COLO668 (cell line): Measurements from ENCODE around the gene PIGH.
"Not testable (repeated sequence)": the region's sequence is repeated elsewhere in the genome, so short reads cannot be mapped to it uniquely, and the experiment has no call there.

Experiments
- DNase-seq: peaks from one replicate; lab custom pipeline; 2025; ENCODE audit not compliant: unreplicated experiment; lab: John Stamatoyannopoulos, UW

Gene PIGH

GRCh38 chr14:67609642-67610310 lies 9.7 kb upstream of the PIGH start:
- DNase-seq = no peak

GRCh38 chr14:67607646-67608045 lies 7.6 kb upstream of the PIGH start:
- no peak for DNase-seq

- DNase-seq = no peak
Measured at GRCh38 chr14:67602995-67603545, 3.0 kb upstream of the PIGH start.

DNA sequence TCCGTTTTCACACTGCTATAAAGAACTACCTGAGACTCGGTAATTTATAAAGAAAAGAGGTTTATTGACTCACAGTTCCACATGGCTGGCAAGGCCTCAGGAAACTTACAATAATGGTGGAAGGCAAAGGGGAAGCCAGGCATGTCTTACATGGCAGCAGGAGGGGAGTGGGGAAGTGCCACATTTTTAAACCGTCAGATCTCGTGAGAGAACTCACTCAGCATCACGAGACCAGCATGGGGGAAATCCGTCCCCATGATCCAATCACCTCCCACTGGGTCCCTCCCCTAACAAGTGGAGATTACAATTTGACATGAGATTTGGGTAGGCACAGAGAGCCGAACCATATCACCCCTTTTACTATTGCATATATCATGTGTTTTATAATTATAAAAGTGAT lies 2.0 kb upstream of the PIGH start:
- no peak for DNase-seq

DNA sequence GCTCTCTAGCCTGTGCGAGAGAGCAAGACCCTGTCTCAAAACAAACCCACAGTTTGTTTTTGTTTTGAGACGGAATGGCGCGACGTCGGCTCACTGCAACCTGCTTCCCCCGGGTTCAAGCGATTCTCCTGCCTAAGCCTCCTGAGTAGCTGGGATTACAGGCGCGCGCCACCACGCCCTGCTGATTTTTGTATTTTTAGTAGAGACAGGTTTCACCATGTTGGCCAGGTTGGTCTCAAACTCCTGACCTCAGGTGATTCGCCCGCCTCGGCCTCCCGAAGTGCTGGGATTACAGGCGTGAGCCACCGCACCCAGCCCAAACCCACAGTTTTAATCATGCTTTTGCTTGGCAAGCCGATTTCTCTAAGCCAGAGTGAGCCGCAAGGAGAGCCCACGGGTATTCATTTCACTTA lies 500 bp upstream of the PIGH start:
- DNase-seq = not testable (repeated sequence)

GRCh38 chr14:67595392-67595791 lies 4.7 kb downstream of the PIGH start:
- DNase-seq = no peak

GRCh38 chr14:67593650-67594049 lies 6.4 kb downstream of the PIGH start:
- not testable (repeated sequence) for DNase-seq

- DNase-seq = no peak
Measured at GRCh38 chr14:67589204-67589770, 10.8 kb downstream of the PIGH start.

DNA sequence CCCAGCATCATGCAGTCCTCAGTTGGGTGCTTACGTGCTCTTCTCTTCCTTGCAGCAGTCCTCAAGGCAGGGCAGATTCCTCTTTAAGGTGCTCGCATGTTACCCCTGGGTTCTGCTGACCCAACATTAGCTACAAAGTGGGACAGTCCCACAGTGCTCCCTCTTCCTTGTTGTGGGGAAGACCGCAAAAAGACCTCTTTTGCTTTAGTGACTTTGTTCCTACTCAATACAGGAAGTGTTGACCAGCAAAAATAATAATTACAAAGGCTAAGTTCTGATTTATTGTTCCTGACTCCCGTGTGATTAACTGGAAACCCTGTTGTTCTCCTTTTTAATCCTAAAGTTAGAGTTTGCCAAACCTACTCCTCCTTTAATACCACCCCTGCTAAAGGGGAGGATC lies 13.7 kb downstream of the PIGH start:
- no peak for DNase-seq

- DNase-seq = no peak
Measured at GRCh38 chr14:67584978-67585377, 15.1 kb downstream of the PIGH start.

DNA sequence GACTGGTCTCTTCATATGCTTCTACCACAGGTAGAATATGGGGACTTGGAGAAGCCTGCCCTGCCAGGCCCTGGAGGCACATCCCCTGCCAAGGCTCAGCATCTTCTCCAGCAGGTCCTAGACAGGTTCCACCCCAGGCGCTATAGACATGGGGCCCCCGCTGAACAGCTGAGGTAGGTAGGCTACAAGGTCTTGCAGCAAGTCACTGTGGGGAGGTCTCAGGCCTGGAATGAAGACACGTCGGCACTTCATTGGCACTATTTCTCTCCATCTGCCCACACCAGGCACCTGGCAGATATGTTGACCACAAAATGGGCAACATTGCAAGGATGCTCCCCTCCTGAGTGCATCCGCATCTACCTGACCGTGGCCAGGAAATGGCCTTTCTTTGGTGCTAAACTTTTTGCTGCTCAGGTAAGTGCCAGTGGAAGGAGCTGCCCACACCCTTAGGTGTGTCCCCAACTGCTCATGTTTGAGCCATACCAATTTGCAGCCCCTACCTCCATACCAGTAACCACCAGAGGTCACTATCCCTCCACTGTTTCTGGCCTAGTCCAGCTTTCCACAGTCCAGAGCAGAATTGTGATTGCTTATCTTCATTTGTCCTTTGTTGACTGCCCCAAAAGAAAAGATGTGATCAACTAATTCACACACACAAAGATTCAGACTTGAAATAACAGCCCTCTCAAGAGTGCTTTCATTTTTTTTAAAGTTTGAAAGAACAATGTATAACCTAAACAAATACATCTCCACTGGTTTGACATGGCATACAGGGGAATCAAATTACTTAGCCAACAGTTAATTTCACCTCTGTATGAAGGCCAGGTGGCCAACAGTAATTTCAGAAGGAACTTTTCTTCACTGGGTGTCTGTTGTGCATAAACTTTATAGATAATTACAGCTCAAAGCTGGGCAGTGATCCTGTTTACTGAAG lies 16.1 kb downstream of the PIGH start:
- peak; percentile 50 for DNase-seq

DNA sequence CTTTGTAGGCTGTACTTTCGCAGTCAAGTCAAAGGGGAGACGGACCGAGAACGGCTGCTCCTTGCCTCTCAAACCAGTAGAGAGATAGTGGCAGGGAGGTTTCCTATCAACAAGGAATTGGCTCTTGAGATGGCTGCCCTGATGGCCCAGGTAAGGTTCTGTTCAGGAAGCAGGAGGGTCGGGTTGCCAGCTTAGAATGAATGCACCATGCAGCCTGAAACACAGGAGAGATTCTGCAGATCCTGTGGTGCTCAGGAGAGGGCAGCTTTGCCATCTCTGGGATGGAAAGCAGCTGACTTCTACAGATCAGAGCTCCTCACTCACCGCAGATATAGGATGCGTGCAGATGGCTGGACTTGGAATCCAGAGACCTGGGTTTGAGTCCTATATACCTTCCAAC lies 18.0 kb downstream of the PIGH start:
- no peak for DNase-seq

DNA sequence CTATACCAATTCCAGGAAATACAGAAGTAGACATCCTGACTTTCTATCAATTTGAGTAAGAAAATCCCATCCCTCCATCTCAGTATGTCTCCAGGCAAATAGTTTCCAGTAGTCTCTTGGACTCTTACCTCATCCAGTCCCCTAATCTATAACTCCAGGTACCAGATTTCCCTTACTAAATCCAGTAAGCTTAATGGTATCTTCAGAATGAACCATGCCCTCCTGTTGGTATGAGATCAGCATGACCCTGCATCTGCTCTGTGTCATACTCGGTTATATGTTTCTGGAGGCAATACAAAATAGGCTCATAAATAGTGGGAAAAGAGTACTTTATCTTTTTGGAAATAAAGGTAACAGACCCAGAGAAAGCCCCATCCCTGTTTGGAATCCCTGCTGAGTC lies 18.4 kb downstream of the PIGH start:
- DNase-seq = no peak

DNA sequence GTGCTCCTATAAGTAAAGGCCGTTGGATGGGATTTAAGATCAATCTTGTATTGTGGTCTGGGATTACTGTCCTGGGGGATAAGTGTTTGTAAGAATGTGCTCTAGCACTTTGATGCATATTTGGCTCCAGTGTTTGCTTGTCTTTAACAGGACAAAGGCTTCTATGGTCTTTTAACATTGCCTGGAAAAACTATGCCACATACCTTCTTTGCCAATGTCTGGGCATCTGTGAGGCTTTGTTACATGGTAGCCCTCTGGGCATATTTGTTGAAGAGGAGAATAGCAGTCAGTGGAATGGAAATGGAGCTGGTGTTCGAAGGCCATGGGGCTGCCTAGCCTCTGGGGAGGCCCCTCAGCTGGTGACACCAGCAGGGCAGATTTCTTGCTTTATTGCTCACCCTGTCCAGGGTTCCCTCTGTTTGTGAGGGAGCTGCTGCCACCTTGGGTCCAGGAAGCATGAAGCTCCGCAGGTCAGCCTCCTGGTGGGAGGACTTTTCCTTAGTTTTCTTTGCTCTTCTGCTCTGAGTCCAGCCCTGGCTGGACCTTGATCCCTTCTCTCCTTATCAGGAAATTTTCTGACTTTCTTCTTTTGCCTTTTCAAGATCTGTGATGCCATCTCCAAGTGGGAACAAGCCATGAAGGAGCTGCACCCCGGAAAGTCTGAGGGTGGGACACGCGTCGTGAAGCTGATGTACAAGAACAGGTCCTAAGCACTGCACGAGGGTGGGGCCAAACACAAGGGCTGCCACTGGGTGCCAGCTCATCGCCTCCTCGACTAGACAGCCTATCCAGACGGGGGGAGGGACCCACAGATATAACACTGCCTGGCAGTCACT lies 19.5 kb downstream of the PIGH start:
- no peak for DNase-seq

GRCh38 chr14:67579636-67580035 lies 20.4 kb downstream of the PIGH start:
- DNase-seq = no peak

- no peak for DNase-seq
Measured at GRCh38 chr14:67579040-67579439, 21.0 kb downstream of the PIGH start.

DNA sequence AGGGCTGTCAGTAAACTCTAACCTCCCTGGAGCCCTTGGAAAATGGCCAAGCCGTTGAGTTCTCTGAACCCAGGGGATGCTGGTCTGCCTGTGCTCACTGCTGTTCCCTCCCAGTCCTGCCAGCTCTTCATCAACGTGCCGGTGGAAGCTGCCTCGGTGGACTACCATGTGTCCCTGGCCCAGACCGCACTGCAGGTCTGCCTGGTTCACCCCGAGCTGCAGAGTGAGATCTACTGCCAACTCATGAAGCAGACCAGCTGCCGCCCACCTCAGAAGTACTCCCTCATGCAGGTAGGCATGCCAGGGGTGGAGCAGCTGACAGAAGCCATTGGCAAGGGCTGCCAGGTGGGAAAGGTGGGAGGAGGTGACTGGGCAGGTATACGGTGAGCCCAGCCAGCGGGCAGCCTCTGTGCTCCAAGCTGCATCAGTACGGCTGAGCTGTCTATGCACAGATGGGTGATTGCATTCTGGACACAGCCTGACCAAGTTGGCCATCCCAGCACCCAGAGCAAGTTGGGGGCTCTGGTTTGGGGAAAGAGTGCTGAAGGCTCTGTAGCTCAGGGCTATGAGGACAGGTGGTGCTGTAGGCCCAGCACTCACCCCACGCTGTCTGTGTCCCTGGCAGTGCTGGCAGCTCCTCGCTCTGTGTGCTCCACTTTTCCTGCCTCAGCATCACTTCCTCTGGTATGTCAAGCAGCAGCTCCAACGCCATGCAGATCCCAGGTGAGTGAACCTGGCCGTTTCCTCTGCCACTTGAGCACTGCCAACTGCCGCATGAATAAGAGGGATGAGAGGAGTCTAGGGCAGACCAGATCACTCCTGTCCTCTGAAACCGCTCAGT lies 21.9 kb downstream of the PIGH start:
- DNase-seq = no peak

DNA sequence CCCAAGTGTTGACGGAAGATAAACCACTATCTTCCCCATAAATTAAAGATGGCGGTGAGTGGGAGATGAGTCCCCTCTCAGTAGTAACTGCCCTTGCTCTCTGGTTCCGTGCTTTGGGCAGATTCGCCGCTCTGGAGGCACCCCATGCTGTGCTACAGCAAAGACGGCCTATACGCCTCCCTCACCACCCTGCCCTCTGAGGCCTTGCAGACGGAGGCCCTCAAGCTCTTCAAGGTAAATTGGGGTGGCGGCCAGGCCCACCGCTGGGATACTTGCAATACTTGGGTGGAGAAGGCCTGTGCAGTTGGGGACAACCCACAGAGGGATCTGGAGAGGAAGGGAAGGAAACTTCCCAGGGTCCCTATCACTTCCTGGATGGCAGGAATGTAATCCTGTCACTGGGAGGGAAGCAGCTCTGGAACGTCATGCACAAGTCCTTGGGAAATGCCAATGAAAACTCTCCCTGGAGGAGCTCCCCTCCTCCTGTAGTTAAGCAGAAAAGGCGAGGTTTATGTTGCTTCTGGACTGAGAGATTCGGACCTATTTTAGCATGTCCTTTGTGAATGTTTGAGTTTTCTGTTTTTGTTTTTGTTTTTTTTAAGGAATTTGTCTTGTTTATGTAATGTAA lies 22.8 kb downstream of the PIGH start:
- no peak for DNase-seq

DNA sequence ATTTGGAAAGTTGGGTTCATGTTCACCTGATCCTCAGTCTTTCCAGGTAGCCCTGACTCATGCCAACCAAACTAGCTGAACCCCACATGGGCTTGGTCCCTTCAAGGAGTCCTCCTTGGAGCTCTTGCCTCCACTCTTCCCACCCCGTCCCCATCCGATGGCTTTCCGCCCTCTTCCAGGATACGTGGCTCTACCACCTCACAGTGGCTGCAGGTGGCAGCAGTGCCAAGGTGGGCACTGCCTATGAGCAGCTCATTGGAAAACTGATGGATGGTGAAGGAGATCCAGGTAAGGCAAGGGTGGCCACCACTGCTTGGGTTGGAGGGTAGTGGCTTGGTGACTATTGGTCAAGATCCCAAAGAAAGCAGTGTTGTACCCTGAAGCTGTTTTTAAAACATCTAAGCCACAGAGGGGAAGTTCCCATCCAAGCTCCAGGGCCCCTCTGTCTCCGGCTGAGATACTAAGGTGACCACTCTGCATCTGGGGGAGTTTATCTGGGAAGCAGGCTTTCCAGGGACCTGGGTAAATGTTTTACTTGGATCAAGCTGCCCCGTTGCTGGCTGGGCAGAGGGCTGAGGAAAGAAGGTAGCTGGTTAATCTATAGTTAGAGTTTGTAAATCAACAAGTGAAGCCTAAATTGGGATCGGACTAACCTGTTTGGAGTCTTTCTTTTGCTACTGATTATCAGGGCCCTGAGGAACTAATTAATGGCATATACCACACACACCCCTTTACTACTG lies 23.7 kb downstream of the PIGH start:
- no peak for DNase-seq
